Activated gamma-delta T cell treated with Interleukin-2 at 50 U/mL for 16 hours (primary cell): Measurements from ENCODE around the gene CLCF1.

Source experiments
- DNase-seq: peaks from one replicate; pipeline ENCODE4 v3.0.0-alpha.2; 2020

CLCF1 gene

DNA sequence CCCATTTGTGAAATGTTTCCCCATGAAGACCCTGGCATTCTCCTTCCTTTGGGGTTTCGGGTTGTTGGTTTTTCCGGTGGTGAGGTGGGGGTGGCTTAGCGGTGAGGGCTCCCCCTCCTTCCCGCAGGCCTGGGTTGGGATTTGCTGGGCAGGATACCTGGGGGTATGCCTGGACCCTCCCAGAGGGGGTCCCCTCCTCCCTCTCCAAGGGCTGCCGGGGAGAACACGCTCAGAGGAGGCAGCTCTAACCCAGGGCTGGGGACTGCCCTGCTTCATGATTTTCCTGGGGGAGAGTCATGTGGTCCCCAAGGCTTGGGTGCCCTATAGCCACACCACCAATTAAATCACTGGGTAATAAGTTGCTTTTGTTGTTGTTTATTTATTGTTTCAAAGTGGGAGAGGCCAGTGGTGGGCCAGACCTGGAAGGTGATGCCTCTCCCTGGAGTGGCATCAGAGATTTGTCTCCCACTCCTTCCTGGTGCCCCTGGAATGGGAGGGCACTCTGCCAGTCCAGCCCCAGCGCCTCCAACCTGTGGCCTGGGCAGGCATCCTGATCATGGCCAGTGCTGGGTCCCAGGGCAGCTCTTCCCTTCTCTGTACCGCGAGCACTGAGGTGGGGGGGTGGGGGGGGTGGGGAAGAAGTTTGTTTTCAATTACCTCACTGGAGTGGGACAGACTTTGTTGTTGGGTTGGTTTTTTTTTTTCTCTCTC lies 1.3 kb upstream of the CLCF1 start:
- no peak for DNase-seq

DNA sequence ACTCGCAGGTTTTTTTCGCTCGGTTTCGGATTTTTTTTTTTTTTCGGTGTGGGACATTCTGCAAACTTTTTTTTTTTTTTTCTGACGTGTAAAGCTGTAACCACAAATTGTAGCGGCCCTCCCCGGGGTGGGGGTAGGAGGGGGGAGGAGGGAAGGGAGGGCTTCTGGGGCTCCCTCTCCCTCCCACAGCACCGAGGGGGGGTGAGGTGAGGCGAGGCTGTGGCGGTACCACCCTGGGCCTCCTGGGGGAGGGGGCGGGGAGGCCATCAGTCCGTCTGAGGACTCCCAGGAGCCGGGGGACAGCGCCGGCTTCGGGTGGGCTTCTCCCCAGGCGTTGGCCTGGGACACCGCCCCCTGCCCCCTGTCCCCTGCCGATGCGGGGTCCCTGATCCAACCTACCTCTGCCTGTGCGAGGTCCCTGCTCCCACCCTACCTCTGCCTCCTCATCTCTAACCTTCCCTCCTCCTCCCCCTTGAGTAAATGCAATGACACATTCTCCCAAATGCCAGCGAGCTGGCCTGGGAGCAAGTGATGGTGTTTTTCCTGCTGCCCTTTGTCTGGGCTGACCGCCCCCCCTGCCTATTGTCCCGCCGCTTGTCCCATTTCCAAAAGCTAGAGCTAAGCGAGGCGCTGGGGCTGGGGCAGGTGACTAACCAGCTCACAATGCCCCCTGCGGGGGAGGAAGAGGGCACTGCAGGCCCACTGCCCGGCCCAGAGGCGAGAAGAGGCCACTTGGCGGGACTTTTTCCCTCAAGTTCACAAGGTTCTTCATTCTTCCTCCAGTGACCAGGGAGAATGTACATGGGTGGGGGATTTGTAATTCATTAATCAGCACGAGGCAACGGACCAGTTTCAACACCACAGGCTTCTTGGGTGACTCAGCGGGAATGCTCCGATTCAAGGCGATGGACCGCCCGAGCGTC lies 511 bp upstream of the CLCF1 start:
- peak; percentile 88 for DNase-seq

DNA sequence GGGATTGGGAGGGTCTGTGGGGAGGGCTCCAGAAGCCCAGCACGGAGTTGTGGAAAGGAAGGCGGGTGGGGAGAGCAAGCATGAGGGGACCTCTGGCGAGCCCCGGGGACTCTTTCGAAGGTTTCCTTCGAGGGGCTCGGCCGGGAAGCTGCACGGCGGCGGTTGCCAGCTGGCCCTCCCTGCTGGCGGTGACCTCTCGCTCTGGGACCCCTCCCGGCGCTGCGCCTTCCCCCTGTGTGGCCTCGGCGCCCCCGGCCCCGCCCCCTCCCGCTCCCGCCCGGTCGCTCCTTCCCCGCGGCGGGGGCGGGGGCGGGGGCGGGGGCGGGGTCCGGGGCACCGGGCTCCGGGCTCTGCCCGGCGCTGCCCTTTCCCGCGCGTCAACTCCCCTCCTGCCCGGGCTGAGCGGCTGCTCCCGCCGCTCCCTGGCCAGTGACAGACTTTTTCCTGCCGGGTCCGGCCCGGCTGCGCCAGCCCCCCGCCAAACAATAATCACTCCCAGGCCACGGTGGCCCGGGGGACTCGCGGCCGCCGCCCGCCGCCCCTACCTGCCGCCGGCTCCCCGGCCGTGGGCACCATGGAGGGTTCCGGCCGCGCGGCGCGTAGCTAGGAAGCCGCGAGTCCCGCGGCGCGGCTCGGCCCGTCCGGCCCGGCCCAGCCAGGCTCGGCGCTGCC lies 941 bp downstream of the CLCF1 start:
- no peak for DNase-seq

DNA sequence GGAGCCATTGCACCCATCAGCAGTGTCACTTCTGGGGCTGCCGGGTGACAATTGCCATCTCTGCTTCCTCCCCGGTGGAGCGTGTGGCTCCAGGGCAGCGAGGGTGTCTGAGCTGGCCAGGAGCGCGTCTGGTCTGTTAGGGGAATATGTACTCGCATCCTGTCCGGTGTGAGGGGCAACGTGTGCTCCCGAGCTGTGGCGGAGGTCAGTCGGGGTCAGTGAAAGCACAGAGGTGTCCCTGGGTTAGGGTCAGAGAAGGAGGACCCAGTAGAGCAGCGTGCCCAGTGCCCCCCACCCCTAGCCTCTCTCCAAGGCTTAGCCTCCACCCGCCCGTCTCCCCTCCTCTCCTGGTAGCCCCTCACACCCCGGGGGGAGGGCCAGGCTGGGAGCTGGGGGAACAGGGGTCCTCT lies 1.5 kb downstream of the CLCF1 start:
- DNase-seq: no peak

DNA sequence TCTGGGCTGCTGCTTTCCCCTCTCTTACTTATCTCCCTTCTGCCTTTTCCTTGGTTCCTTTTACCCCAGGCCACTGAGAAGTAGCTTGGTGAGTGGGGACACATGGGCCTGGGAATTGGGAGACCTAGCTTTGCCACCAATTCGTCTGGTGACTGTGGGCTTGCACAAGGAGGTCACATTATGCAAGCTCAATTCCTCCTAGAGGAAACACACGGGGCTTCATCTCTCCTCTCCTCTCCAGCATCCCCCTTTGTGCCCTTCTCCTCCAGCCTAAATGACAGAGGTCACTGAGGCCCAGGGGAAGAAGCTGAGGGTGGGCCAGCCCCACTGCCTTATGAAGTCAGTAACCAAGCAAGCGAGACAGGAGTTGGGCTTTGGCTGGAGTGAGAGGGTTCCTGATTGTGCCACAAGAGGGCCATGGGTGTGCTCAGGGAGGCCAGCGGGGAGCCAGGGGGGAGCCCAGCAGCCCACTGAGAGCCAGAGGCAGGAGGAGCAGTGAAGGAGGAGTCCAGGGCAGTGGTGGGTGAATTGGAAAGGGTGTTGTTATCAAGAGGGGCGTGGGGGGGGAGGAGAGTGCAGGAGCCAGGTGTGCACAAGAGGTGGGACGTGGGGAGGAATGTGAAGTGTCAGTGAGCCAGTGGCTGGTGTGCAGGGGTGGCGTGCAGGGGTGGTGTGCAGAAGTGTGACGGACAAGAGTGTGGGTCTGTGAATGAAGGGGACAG lies 2.0 kb downstream of the CLCF1 start:
- peak; percentile 31 for DNase-seq

DNA sequence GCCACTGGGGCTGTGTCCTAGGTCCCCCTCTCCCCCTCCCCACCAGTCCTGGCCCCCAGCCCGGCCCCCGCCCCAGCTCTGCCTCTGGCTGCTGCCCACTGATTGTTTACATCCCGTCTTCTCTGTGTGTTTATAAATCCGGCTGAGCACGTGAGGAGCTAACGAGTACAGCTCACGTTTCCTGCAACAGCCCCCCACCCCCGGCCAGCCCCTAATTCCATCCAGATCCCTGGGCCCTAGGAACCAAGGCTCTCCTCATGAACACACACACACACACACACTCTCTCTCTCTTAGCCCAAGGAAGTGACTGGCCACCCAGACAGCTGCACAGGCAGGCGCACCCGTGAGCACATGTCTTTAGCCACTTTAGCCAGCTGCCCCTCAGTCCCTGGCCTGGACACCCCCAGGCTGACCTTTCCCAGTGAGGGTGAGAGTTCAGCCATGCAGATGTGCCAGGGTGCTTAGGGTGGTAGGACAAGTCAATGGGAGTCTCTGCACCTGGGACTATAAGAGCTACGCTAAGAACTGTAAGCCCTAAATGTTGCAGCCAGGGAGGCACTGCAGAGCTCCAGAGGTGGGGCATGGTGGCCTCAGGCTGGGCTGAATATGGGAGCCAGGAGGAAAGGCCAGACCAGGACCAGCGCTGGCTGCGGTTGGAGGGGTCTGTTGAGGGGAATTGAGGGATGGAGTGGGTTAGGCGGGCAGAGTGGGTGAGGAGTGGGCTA lies 2.9 kb downstream of the CLCF1 start:
- DNase-seq: no peak

DNA sequence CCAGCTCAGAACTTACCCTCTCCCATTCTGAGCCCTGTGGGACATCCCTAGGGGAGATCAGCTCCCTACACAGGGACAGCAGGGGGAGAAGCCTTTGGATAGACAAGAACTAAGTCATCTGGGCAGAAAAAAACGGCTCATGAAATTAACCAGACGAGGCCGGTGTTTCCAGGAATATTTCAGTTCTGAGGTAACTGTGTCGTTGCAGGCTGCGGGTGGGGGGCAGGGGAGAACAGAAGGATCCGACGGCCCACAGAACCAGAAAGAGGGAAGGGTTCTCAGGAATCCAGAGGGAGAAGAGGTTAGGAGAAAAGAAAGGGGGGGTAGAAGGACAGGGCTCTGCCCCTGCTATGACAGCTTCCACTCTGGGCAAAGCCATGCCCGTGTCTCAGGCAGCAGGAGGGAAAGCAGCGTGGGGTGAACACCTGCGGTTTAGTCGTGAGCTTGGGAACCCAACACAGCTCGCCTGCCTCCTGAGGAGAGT lies 3.6 kb downstream of the CLCF1 start:
- DNase-seq: no peak

DNA sequence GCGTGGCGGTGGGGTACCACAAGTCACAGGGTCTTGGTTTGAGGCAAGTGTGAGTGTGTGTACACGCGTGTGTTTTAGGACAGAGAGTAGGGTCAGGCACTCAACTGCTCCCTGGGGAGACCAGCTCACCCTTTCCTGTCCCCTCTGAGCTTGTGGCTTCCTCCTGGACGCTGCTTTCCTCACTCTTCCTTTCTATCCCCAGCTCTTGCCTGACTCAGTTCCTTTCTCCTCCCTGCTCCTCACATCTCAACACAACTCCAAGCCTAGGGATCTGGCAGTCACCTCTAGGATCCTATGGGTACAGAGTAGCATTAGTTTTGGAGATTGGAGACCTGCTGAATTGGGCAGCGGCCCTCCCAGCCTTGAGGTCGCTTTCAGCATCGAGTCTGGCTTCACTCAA lies 4.1 kb downstream of the CLCF1 start:
- no peak for DNase-seq

DNA sequence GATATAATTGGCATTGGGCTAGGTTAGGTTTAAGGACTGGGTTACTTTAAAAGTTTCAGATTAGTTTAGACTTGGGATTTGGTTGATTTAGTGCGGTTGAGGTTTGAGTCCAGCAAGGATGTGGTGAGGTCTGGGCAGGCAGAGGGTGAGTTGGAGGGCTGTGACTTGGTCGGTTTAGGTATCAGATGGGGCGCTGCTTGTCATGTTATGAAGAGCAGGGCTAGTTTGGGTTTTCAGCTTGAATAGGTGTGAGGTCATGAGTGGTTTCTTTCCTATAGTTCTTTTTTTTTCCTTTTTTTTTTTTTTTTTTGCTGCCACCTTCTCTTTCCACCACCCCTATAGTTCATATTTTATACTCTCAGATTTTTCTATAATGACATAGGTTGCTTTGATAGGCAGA lies 4.8 kb downstream of the CLCF1 start:
- no peak for DNase-seq

DNA sequence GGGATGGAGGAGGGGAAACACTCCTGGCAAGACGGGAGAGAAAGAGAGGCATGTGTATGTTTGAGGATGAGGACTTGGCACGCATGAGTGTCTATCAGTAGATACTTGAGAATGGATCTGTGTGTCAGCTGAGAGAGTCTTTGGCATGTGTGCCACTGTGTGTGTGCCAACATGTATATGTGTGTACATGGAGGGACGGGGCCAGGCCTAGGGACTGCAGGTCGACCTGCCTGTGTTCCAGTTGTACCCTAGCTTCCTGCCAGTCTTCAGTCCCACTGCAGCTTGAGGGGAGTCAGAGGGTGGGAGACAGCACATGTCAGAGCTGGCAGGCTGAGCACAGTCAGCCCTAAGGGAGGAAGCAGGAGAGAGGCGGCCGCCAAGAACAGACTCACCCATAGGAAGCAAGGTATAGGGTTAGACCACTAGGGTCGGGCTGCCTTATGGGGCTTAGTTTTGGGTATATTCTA lies 5.6 kb downstream of the CLCF1 start:
- DNase-seq: no peak

DNA sequence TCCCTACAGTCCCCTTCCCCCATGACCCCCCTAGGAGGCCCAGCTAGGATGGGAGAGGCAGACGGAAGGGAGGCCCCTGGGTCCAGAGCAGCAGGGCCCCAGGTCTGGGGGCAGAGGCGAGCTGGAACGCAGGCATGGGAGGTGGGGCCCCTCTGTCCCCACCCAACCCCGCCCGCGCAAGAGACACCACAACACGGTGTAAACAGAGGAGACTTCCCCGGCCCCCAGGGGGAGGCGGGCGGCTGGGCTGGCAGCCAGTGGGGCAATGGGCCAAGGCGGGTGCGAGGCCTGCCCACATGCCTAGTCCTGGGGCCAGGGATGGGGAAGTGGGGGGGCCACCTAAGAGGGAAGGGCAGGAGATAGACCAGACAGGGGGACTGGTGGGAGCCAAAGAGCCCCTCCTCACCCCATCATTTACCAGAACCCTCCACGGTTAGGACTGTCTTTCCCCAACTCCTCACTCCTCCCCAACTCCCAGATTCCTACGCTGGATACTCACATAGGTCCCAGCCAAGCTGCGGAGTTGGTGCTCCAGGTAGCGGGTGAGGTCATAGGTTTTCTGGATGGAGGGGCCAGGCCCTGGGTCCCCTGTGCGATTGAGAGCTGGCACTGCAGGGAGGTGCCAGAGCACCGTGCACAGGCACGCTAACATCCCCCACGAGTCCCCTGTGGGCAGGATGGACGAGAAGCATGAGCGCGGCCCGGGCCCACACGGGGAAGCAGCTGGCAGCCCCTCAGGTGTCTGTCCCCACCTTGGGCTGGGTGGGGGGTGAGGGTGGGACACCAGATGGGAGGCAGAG lies 6.2 kb downstream of the CLCF1 start:
- no peak for DNase-seq

DNA sequence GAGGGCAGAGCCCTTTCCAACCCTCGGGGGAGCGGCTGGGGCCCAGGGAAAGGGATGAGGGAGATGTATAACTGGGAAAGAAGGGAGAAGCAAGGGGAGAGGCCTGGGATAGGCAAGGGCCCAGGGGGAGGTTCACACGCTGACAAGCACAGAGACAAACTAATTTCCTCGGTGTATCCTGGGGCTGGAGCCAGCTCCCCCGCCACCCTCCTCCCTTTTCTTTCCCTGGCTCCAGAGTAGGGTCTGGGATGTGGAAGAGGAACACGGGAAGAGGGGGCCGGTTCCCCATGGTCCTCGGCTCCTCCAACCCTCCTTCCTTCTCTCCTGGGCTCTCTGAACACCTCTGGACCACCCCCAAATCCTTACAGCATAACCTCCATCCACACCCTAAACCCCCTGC lies 6.9 kb downstream of the CLCF1 start:
- DNase-seq: no peak

DNA sequence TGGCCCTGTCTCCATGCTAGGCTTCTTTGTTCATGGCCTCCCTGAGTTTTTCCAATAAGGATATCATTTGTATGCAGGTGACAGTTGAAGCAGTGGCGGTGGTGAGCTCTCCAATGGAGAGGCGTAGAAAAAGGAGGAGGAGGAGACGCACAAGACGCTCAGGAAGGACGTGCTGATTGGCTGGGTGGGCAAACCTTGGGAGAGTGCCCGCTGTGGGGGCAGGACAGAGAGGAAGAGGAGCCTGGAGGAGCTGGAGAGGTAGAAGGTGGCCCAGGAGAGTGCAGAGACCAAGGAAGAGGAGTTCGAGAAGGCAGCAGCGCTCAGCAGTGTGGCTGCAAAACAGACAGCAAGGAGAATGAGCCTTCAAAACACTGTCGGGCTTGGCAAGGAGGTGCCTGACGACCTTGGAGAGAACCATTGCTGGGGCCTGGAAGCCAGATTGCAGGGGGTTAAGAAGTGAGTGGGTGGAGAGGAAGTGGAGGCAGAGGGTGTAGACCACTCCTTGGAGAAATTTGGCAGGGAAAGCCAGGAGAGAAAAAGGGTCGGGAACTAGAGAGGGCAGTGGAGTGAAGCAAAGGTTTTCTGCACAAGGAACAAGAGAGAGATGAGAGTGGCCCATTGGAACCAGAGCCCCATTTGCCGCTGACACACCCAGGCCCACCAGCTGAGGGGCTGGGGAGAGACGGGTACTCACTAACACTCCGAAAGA lies 7.5 kb downstream of the CLCF1 start:
- no peak for DNase-seq

DNA sequence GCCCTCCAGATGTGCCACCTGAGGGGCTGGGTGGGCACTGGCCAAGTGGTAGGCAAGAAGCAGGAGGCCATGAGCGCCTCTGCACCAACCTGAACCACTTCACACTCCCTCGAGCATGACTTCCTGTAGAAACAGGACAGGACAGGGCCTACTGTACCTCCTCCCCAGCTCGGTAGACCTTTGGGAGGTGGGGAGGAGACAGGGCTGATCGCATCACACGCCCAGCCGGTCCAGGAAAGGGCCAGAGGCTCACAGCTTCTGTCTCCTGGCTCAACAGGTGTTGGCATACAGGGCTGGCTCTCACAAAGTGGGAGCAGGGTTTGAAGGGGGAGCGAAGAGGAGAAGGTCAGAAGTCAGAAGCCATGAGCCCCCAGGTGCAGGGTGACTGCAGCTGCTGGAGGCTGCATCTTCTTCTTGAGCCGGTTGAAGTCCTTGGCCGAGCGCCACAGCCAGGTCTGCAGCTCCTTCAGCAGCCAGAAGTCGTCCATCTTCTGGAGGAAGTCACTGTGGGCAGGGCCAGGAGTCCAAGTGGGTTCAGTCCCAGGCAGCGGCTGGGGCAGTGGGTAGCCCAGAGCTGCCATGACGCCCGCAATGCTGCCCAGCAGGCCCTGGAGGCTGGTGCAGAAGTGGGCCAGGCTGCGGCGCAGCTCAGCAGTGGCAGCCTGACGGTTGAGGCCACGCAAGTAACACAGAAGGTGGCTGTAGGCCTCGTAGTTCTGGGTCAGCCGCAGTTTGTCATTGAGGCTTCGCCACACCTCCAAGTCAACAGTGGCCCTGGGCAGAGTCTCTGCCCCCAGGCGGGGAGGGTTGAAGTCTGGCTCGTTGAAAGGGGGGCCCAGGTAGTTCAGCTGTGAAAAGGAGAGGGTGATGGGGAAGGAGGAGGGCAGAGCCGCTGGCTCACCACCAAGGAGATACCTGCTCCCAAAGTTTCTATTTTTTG lies 8.3 kb downstream of the CLCF1 start:
- no peak for DNase-seq

DNA sequence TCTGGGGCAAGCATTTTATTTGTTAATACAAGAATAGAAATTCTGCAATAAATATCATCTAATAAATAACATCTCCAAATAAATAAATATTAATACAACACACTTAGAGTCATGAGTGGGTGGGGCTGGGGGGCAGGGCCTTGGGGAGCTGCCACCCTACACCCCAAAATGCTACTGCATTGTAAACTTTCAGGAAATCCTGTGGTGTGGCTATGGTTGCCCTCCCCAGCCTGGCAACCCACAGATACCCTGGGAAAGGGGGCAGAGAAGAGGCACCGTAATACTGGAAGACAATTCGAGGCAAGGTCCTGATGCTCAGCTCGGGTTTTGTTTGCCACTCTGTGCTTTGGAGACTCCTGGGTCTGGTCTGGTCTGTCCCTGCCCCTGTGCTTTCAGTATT lies 9.2 kb downstream of the CLCF1 start:
- no peak for DNase-seq

DNA sequence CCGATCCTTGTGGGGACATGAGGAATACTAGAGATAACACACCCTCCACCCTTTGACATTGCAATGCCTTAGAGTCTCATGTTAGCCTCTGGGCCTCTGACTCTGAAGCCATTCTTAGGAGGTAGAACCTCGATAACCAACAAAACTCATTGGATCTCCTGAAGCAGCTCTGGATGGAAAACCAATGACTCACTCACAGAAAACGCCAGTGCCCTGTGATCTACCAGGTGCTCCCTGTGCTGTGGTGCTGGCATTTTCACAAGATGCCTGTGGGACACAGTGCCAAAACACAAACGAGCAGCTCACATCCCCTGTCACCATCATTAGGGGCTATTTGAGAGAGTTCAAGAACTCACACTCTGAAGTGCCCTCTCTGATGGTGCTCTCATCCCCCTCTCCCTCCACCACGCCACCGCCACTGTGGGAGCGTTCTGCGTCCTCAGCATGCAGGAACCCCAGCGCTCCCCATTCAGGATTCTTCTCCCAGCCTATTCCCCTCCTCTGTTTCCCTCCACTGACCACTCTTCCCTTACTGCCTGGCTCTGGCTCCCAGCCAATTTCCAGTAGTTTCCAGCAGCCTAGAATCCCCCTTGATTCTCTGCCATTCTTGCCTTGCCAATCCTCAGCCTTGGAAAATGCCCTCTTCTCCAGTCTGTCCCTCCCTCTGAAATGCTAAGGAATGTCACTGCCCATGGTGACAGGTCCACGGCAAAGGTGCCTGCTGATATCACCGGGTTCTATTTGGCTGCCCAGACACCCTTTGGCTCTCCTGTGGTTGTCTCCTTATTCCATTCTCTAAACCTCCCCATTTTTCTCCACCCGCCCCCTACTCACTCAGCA lies 15.3 kb downstream of the CLCF1 start:
- no peak for DNase-seq

DNA sequence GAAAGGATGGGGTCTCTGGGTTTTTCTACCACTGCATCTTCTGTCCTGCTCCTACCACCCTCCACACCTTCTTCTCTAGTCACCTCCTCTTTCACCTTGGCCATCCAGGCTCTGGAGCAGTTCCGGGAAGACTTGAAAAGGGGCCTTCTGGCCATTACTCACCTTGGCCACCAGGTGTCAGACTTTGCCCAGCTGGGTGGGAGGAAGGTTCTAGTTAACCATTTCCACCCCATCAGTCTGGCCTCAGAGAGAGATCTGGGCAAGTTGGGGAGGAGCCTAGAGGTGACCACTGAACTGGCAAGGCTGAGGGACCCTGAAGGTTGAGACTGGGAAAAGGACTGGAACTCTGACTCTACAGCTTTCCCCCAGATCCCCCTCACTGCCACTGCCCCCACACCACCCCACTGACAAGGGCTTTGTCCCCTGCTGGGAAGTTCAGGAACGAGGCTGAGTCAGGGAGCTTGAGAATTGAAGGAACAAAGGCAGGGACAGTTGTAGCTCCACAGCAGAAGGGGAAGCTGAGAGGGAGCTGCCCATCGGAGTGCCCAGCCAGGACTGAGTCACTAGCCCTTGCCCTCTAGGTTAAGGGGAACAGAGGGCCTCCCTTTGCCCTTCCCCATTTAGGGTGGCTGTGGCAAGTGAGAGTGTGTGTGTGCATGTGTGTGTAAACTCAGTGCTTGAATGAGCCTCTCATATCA lies 16.4 kb downstream of the CLCF1 start:
- peak; percentile 63 for DNase-seq

DNA sequence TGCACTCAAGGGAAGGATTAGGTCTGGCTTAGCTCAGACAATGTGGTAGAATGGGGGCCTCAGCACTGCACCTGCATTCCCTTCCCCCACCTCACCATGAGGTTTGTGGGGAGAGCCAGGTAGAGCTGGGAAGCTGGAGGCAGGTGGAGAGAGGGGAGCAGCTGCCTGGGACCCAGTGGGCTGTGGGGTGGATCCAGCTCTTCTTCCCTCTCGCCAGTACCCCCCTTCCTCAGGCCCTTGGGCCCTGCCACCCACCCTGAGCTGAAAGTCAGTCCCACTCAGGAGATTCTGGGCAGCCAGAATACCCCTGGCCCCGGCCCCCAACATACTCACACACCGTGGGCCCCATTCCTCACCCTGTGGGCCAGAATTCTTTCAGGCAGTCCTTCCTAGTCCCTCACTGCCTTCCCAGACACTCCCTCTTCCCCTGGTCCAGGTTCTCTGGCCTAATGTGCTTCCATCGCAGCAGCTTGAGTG lies 17.0 kb downstream of the CLCF1 start:
- no peak for DNase-seq
